Heart left ventricle (tissue), 13 donors: ENCODE results near the gene ZNF740.

Source experiments
- CTCF ChIP-seq, 12 donors: fragments of 200-600 bp; sonication (generic) in 4 of 12; IDR thresholded peaks; one replicate each; pipeline versions ENCODE4 v1.5.0 to v1.8.0; 2018 to 2022; ENCODE audit warnings: antibody characterized with exemption in 12 of 12, mild to moderate bottlenecking in 5 of 12
- POLR2A ChIP-seq, 2 donors: fragments of 450-650 bp; IDR thresholded peaks; one replicate each; pipeline ENCODE4 v1.6.1; 2017; ENCODE audit warnings: antibody characterized with exemption in 2 of 2, mild to moderate bottlenecking in 2 of 2, moderate library complexity in 2 of 2
- donor health status: ischemic (EF 13 %, LVEDD 7.1; RV severe dilation, severe dysfunction).
- donor health status: DM: no; HTN: yes; CAD: no.
- donor health status: DM: no; HTN: no; CAD: no.
- donor health status: ischemic (EF 25% LVEDD 6.9; RV normal size, moderate dysfunction).
- donor health status: ischemic (EF 25% LVEDD 5.7; RV mildly dilated, moderate dysfunction).
- donor health status: ischemic (EF 35%, LVEDD 5.7; RV mildly dilated, moderate dysfunction).
- donor health status: nonischemic (EF 11% LVEDD 7.7; RV severe dilation, severe dysfunction).
- donor health status: DM: yes; HTN: yes; CAD: no.
- donor health status: PGD.
- donor health status: ischemic (EF 29% LVEDD 5.4; RV normal size, mild dysfunction).
- donor health status: nonischemic (EF 23%, LVEDD 6.1; RV moderate dilation, normal function).

- TF ChIP-seq CTCF (IDR thresholded peaks at IDR 0.05): no peak
- TF ChIP-seq POLR2A (IDR thresholded peaks at IDR 0.05): no peak
These were observed 19.8 kb upstream of the ZNF740 start for GRCh38 chr12:53160673-53161072.
